Nephron progenitor cell (in vitro differentiated cells): Measurements from ENCODE around the gene SLAIN2.

ENCODE experiments used
- DNase-seq: peaks from one replicate; pipeline ENCODE4 v3.0.0; 2021
- H3K27ac Mint-ChIP-seq: 2 replicates; pipeline ENCODE4 v1.8.0; 2021; ENCODE audit warnings: mild to moderate bottlenecking, moderate library complexity, mixed read lengths
- H3K27me3 Mint-ChIP-seq: 2 replicates; pipeline ENCODE4 v1.8.0; 2021; ENCODE audit warnings: mild to moderate bottlenecking, low read depth, mixed read lengths; ENCODE audit not compliant: poor library complexity
- H3K36me3 Mint-ChIP-seq: 2 replicates; pipeline ENCODE4 v1.8.0; 2021; ENCODE audit warnings: low read depth, mixed read lengths
- H3K4me1 Mint-ChIP-seq: 2 replicates; pipeline ENCODE4 v1.8.0; 2021; ENCODE audit warnings: mixed read lengths
- H3K4me3 Mint-ChIP-seq: 2 replicates; pipeline ENCODE4 v1.8.0; 2021; ENCODE audit warnings: mild to moderate bottlenecking, moderate library complexity, mixed read lengths
- H3K9me3 Mint-ChIP-seq: 2 replicates; pipeline ENCODE4 v1.8.0; 2021; ENCODE audit warnings: mild to moderate bottlenecking, moderate library complexity, mixed read lengths
- TF ChIP-seq, protein P1 (sequence below): fragments of 200-600 bp; sonication (generic); IDR thresholded peaks from 2 replicates; pipeline ENCODE4 v1.5.0; 2021; ENCODE audit warnings: antibody characterized with exemption

Gene SLAIN2

DNA sequence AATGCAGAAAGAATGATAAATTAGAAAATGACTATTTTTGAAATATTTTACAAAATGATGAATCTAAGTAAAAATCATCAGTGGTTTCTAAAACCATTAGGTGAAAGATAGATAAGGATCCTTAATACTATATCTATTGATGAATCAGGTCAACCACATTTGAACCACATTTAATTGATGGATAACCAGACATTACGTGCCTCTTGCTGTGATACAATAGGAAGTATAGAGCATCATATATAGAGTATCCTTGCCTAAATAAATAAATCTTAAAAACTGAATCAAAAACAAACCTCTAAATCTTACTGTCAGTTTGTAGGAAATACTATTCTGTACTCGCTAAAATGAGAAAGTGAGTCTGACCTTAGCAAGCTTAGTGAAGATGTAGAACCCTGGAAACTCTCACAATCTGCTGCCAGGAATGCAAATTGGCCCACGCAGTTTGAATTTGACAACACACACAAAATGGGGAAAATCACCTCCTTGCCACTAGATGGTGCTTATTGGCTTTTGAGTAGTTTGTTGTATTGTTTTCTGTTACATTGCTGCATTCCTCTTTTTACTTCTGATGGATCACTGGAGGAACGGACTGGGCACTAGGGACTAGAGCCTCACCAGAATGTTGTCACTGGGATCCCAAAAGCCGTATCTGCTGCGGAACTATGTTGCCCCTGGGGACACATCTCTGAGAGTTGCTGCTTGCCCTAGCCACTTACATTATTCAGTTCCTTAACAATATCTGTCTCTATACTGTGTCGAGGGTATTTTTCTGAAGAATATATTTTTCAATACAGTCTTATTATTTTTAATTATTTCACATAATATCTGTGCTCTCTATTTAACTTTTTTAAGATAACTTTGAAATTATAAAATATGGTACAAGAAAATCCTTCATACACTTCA, 25.4 kb upstream of the SLAIN2 start:
- Mint-ChIP-seq H3K4me3 (no peak overlapping the region), H3K27me3 (peaks cover 5% of the 10 kb centered on the region), H3K36me3 (no peaks in the 10 kb centered on the region), H3K4me1 (peaks cover 4% of the 10 kb centered on the region), H3K9me3 (peaks cover 14% of the 10 kb centered on the region), H3K27ac (no peak overlapping the region)
- no peak for DNase-seq
- TF ChIP-seq, protein P1, sequence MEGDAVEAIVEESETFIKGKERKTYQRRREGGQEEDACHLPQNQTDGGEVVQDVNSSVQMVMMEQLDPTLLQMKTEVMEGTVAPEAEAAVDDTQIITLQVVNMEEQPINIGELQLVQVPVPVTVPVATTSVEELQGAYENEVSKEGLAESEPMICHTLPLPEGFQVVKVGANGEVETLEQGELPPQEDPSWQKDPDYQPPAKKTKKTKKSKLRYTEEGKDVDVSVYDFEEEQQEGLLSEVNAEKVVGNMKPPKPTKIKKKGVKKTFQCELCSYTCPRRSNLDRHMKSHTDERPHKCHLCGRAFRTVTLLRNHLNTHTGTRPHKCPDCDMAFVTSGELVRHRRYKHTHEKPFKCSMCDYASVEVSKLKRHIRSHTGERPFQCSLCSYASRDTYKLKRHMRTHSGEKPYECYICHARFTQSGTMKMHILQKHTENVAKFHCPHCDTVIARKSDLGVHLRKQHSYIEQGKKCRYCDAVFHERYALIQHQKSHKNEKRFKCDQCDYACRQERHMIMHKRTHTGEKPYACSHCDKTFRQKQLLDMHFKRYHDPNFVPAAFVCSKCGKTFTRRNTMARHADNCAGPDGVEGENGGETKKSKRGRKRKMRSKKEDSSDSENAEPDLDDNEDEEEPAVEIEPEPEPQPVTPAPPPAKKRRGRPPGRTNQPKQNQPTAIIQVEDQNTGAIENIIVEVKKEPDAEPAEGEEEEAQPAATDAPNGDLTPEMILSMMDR: peak; percentile 36

DNA sequence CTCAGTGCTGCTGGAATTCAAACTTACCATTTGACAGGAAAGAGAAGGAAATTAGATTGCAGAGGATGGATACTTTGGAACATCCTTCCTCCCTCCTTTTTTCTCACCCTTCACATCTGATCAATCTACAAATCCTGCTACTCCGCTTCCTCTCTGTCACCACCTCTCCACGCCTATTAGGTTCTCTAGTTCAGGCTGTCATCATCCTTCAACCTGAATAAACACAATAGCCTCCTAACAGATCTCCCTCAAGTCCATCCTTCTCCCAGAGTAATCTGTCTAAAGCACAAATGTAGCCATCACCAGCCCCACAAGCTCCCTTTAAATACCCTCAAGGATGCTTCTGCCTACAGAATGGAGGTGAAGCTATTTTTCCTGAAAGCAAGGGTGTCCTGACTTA, 20.0 kb upstream of the SLAIN2 start:
- H3K36me3 Mint-ChIP-seq: no peaks in the 10 kb centered on the region
- H3K27me3 Mint-ChIP-seq: no peaks in the 10 kb centered on the region
- TF ChIP-seq, protein P1: no peak
- no peaks in the 10 kb centered on the region for H3K9me3 Mint-ChIP-seq
- H3K4me3 Mint-ChIP-seq: peak overlapping the region; percentile 43
- peaks cover 21% of the 10 kb centered on the region for H3K4me1 Mint-ChIP-seq
- DNase-seq: no peak
- H3K27ac Mint-ChIP-seq: peak overlapping the region; percentile 65

GRCh38 chr4:48322063-48322462, 19.3 kb upstream of the SLAIN2 start:
- Mint-ChIP-seq H3K27me3 (no peaks in the 10 kb centered on the region), H3K4me3 (no peak overlapping the region), H3K27ac (no peak overlapping the region), H3K9me3 (no peaks in the 10 kb centered on the region), H3K4me1 (peaks cover 21% of the 10 kb centered on the region), H3K36me3 (no peaks in the 10 kb centered on the region)
- TF ChIP-seq, protein P1: no peak
- no peak for DNase-seq

DNA sequence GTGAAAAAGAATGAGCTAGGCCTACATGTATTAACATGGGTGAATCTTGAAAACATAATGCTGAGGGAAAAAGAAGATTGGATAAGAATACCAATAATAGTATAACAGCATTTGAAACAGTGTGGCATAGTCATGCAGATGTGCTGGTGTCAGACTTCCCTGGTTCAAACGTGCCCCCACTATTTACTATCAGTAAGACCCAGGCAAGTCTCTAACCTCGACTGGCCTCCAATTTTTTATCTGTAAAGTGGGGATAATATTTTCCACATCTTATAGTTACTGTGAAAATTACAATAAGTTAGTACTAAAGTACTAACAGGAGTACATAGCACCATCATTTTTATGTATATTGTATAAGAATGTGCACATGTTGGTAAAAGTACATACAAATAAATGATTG, 17.0 kb upstream of the SLAIN2 start:
- no peak for DNase-seq
- Mint-ChIP-seq H3K4me1 (peaks cover 21% of the 10 kb centered on the region), H3K27ac (no peak overlapping the region), H3K36me3 (no peaks in the 10 kb centered on the region), H3K27me3 (no peaks in the 10 kb centered on the region), H3K4me3 (no peak overlapping the region), H3K9me3 (no peaks in the 10 kb centered on the region)
- TF ChIP-seq, protein P1: no peak

DNA sequence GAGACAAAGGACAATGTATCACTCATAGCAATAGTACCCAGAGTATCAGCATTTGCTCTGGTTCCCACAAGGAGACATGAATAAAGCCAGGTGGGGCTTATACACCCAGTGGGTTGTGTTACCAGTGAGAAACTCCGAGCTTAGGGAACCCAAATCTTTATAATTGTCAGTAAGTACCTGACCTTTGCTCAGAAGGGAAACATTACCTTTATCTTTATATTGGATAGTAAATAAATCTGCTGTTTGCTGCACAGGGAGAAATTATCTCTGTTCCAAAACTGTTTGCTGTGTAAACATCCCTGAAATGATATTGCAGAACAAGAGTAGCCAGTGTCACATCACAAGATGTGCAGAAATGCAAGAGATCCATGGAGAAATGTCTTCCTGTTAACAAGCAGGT, 12.1 kb upstream of the SLAIN2 start:
- no peaks in the 10 kb centered on the region for H3K36me3 Mint-ChIP-seq
- H3K4me3 Mint-ChIP-seq: no peak overlapping the region
- H3K27ac Mint-ChIP-seq: no peak overlapping the region
- H3K27me3 Mint-ChIP-seq: peaks cover 9% of the 10 kb centered on the region
- no peak for DNase-seq
- TF ChIP-seq, protein P1: no peak
- H3K9me3 Mint-ChIP-seq: no peaks in the 10 kb centered on the region
- peaks cover 16% of the 10 kb centered on the region for H3K4me1 Mint-ChIP-seq

GRCh38 chr4:48329976-48330375, 11.4 kb upstream of the SLAIN2 start:
- Mint-ChIP-seq H3K9me3 (no peaks in the 10 kb centered on the region), H3K4me3 (no peak overlapping the region), H3K27me3 (peaks cover 9% of the 10 kb centered on the region), H3K36me3 (no peaks in the 10 kb centered on the region), H3K27ac (no peak overlapping the region), H3K4me1 (peaks cover 24% of the 10 kb centered on the region)
- TF ChIP-seq, protein P1: no peak
- DNase-seq: no peak
